ENCODE results near the gene ODR4.

Gene ODR4

DNA sequence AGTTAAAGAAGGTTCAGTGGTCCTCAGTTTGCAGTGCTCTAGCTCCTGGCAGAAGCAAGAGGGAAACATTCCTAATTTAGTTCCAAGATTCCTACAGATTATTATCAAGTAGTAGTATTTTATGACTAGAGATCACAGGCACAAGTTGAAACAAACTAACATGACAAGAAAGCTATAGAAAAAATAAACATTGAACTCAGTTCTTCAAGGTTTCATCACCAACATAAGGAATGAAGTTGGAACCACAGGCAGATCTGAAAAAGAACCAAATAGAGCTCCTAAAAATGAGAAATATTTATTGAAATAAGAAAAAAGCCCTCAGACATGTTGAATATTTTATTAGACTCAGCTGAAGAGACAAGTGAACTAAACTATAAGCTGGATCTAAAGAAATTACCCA, 44.7 kb downstream of the ODR4 start:
- no peaks in the 10 kb centered on the region for H3K9me3 ChIP-seq (ENCODE audit: control extremely low read depth in 1 of 5, control insufficient read depth in 4 of 5, insufficient read depth in 2 of 5, low read depth in 1 of 5, low read length in 4 of 5)
- no peaks in the 10 kb centered on the region for H3K4me1 ChIP-seq (ENCODE audit: control extremely low read depth in 1 of 4, control insufficient read depth in 4 of 4, insufficient read depth in 4 of 4, low read length in 3 of 4)
- no peak overlapping the region for H3K4me3 ChIP-seq (ENCODE audit: control insufficient read depth in 1 of 7, extremely low read depth in 1 of 7, insufficient read depth in 4 of 7, low read depth in 2 of 7, low read length in 6 of 7)
- no peak for DNase-seq
- peaks cover 7 to 16% (median 10%) of the 10 kb centered on the region in 4 experiments for H3K36me3 ChIP-seq (ENCODE audit: control insufficient read depth in 4 of 4, insufficient read depth in 4 of 4, low read length in 3 of 4)
- no peaks in the 10 kb centered on the region for H3K27me3 ChIP-seq (replicated peaks in 2 of 5; ENCODE audit: control insufficient read depth in 4 of 5, insufficient read depth in 5 of 5, low read length in 4 of 5)
- no peak overlapping the region for H3K27ac ChIP-seq (ENCODE audit: insufficient read depth in 1 of 2, low read depth in 1 of 2, low read length in 2 of 2, poor library complexity in 1 of 2, severe bottlenecking in 2 of 2)
- ChIA-PET POLR2A (interaction anchor here (0.7 kb wide), 1 partner anchor 484 kb away, joined by 3 read pairs; no protein-coding TSS in a partner anchor), CTCF (interaction anchor here (0.8 to 1.3 kb wide), 4 partner anchors 9 to 564 kb away, joined by 3 read pairs; partner anchors contain the start of gene TPR)

- H3K36me3 ChIP-seq (ENCODE audit: control insufficient read depth in 4 of 4, insufficient read depth in 4 of 4, low read length in 3 of 4) = peaks cover 4 to 12% (median 9%) of the 10 kb centered on the region in 4 experiments
- H3K4me1 ChIP-seq (ENCODE audit: control extremely low read depth in 1 of 4, control insufficient read depth in 4 of 4, insufficient read depth in 4 of 4, low read length in 3 of 4) = no peaks in the 10 kb centered on the region
- ChIA-PET POLR2A (no interaction called here), CTCF (interaction anchor here (1.3 kb wide), 1 partner anchor 46 kb away, joined by 3 read pairs; the partner anchor contains the start of gene TPR)
- no peaks in the 10 kb centered on the region for H3K9me3 ChIP-seq (ENCODE audit: control extremely low read depth in 1 of 5, control insufficient read depth in 4 of 5, insufficient read depth in 2 of 5, low read depth in 1 of 5, low read length in 4 of 5)
- H3K4me3 ChIP-seq (ENCODE audit: control insufficient read depth in 1 of 7, extremely low read depth in 1 of 7, insufficient read depth in 4 of 7, low read depth in 2 of 7, low read length in 6 of 7) = no peak overlapping the region
- H3K27ac ChIP-seq (ENCODE audit: insufficient read depth in 1 of 2, low read depth in 1 of 2, low read length in 2 of 2, poor library complexity in 1 of 2, severe bottlenecking in 2 of 2) = no peak overlapping the region
- DNase-seq = no peak
- no peaks in the 10 kb centered on the region for H3K27me3 ChIP-seq (replicated peaks in 2 of 5; ENCODE audit: control insufficient read depth in 4 of 5, insufficient read depth in 5 of 5, low read length in 4 of 5)
- WGBS (ENCODE audit: insufficient coverage) = 100% methylated on average over 1 of the region's 1 CpG
Observed at GRCh38 chr1:186420923-186421322, 45.3 kb downstream of the ODR4 start.

DNA sequence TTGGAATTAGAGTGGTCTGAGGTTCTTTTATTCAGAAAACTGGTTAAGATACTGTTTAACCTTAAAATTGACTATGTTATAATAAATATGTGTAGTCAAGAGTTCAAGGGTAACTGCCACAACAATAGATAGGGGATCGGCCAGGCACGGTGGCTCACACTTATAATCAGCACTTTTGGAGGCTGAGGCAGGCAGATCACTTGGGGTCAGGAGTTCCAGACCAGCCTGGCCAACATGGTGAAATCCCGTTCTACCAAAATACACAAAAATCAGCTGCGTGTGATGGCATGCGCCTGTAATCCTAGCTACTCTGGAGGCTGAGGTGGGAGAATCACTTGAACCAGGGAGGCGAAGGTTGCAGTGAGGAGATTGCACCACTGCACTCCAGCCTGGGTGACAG, 45.8 kb downstream of the ODR4 start:
- Histone ChIP-seq H3K9me3 (ENCODE audit: control extremely low read depth in 1 of 5, control insufficient read depth in 4 of 5, insufficient read depth in 2 of 5, low read depth in 1 of 5, low read length in 4 of 5) (no peaks in the 10 kb centered on the region), H3K27ac (ENCODE audit: insufficient read depth in 1 of 2, low read depth in 1 of 2, low read length in 2 of 2, poor library complexity in 1 of 2, severe bottlenecking in 2 of 2) (no peak overlapping the region), H3K4me1 (ENCODE audit: control extremely low read depth in 1 of 4, control insufficient read depth in 4 of 4, insufficient read depth in 4 of 4, low read length in 3 of 4) (no peaks in the 10 kb centered on the region), H3K4me3 (ENCODE audit: control insufficient read depth in 1 of 7, extremely low read depth in 1 of 7, insufficient read depth in 4 of 7, low read depth in 2 of 7, low read length in 6 of 7) (no peak overlapping the region), H3K27me3 (replicated peaks in 2 of 5; ENCODE audit: control insufficient read depth in 4 of 5, insufficient read depth in 5 of 5, low read length in 4 of 5) (no peaks in the 10 kb centered on the region), H3K36me3 (ENCODE audit: control insufficient read depth in 4 of 4, insufficient read depth in 4 of 4, low read length in 3 of 4) (peaks cover 7 to 15% (median 9%) of the 10 kb centered on the region in 4 experiments)
- DNase-seq = no peak
- 98% methylated on average over 6 of the region's 6 CpGs for WGBS (ENCODE audit: insufficient coverage)
- ChIA-PET POLR2A (no interaction called here), CTCF (interaction anchor here (1.3 kb wide), 1 partner anchor 46 kb away, joined by 3 read pairs; the partner anchor contains the start of gene TPR)

- Histone ChIP-seq H3K4me1 (ENCODE audit: control extremely low read depth in 1 of 4, control insufficient read depth in 4 of 4, insufficient read depth in 4 of 4, low read length in 3 of 4) (no peaks in the 10 kb centered on the region), H3K27ac (ENCODE audit: insufficient read depth in 1 of 2, low read depth in 1 of 2, low read length in 2 of 2, poor library complexity in 1 of 2, severe bottlenecking in 2 of 2) (no peak overlapping the region), H3K27me3 (replicated peaks in 2 of 5; ENCODE audit: control insufficient read depth in 4 of 5, insufficient read depth in 5 of 5, low read length in 4 of 5) (no peaks in the 10 kb centered on the region), H3K4me3 (ENCODE audit: control insufficient read depth in 1 of 7, extremely low read depth in 1 of 7, insufficient read depth in 4 of 7, low read depth in 2 of 7, low read length in 6 of 7) (no peak overlapping the region), H3K36me3 (ENCODE audit: control insufficient read depth in 4 of 4, insufficient read depth in 4 of 4, low read length in 3 of 4) (peaks cover 0 to 8% (median 6%) of the 10 kb centered on the region in 4 experiments), H3K9me3 (ENCODE audit: control extremely low read depth in 1 of 5, control insufficient read depth in 4 of 5, insufficient read depth in 2 of 5, low read depth in 1 of 5, low read length in 4 of 5) (peaks cover 0 to 1% (median 0%) of the 10 kb centered on the region in 5 experiments)
- ChIA-PET POLR2A (no interaction called here), CTCF (interaction anchor here (0.7 kb wide), 1 partner anchor 189 kb away, joined by 3 read pairs; no protein-coding TSS in a partner anchor)
- WGBS (ENCODE audit: insufficient coverage) = 100% methylated on average over 2 of the region's 2 CpGs
- DNase-seq = no peak
Observed at GRCh38 chr1:186424539-186424938, 48.9 kb downstream of the ODR4 start.

GRCh38 chr1:186426118-186426517, 50.5 kb downstream of the ODR4 start:
- no peaks in the 10 kb centered on the region for H3K27me3 ChIP-seq (replicated peaks in 2 of 5; ENCODE audit: control insufficient read depth in 4 of 5, insufficient read depth in 5 of 5, low read length in 4 of 5)
- H3K9me3 ChIP-seq (ENCODE audit: control extremely low read depth in 1 of 5, control insufficient read depth in 4 of 5, insufficient read depth in 2 of 5, low read depth in 1 of 5, low read length in 4 of 5) = peaks cover 0 to 3% (median 0%) of the 10 kb centered on the region in 5 experiments
- H3K4me1 ChIP-seq (ENCODE audit: control extremely low read depth in 1 of 4, control insufficient read depth in 4 of 4, insufficient read depth in 4 of 4, low read length in 3 of 4) = no peaks in the 10 kb centered on the region
- no peak overlapping the region for H3K4me3 ChIP-seq (ENCODE audit: control insufficient read depth in 1 of 7, extremely low read depth in 1 of 7, insufficient read depth in 4 of 7, low read depth in 2 of 7, low read length in 6 of 7)
- POLR2A ChIA-PET = no interaction called here
- CTCF ChIA-PET = interaction anchor here (1.0 kb wide), 1 partner anchor 18 kb away, joined by 3 read pairs; no protein-coding TSS in a partner anchor
- 100% methylated on average over 3 of the region's 3 CpGs for WGBS (ENCODE audit: insufficient coverage)
- H3K27ac ChIP-seq (ENCODE audit: insufficient read depth in 1 of 2, low read depth in 1 of 2, low read length in 2 of 2, poor library complexity in 1 of 2, severe bottlenecking in 2 of 2) = no peak overlapping the region
- DNase-seq = no peak
- H3K36me3 ChIP-seq (ENCODE audit: control insufficient read depth in 4 of 4, insufficient read depth in 4 of 4, low read length in 3 of 4) = peaks cover 0 to 4% (median 2%) of the 10 kb centered on the region in 4 experiments

GRCh38 chr1:186429017-186429416, 53.4 kb downstream of the ODR4 start:
- H3K27me3 ChIP-seq (replicated peaks in 2 of 5; ENCODE audit: control insufficient read depth in 4 of 5, insufficient read depth in 5 of 5, low read length in 4 of 5) = no peaks in the 10 kb centered on the region
- CTCF ChIA-PET = interaction anchor here (1.1 kb wide), 1 partner anchor 9 kb away, joined by 3 read pairs; no protein-coding TSS in a partner anchor
- POLR2A ChIA-PET = no interaction called here

GRCh38 chr1:186435336-186435735, 59.7 kb downstream of the ODR4 start:
- CTCF ChIA-PET = no interaction called here
- Histone ChIP-seq H3K9me3 (ENCODE audit: control extremely low read depth in 1 of 5, control insufficient read depth in 4 of 5, insufficient read depth in 2 of 5, low read depth in 1 of 5, low read length in 4 of 5) (peaks cover 0 to 3% (median 0%) of the 10 kb centered on the region in 5 experiments), H3K4me3 (ENCODE audit: control insufficient read depth in 1 of 7, extremely low read depth in 1 of 7, insufficient read depth in 4 of 7, low read depth in 2 of 7, low read length in 6 of 7) (no peak overlapping the region), H3K36me3 (ENCODE audit: control insufficient read depth in 4 of 4, insufficient read depth in 4 of 4, low read length in 3 of 4) (no peaks in the 10 kb centered on the region), H3K4me1 (ENCODE audit: control extremely low read depth in 1 of 4, control insufficient read depth in 4 of 4, insufficient read depth in 4 of 4, low read length in 3 of 4) (peaks cover 0 to 2% (median 0%) of the 10 kb centered on the region in 4 experiments), H3K27me3 (replicated peaks in 2 of 5; ENCODE audit: control insufficient read depth in 4 of 5, insufficient read depth in 5 of 5, low read length in 4 of 5) (peaks cover 0 to 2% (median 0%) of the 10 kb centered on the region in 5 experiments), H3K27ac (ENCODE audit: insufficient read depth in 1 of 2, low read depth in 1 of 2, low read length in 2 of 2, poor library complexity in 1 of 2, severe bottlenecking in 2 of 2) (no peak overlapping the region)
- POLR2A ChIA-PET = no interaction called here
- no peak for DNase-seq
- WGBS (ENCODE audit: insufficient coverage) = no CpG with 5 or more reads among the region's 1 CpG

More at GRCh38 chr1:186429017-186429416, 53.4 kb downstream of the ODR4 start:
- 100% methylated on average over 1 of the region's 3 CpGs for whole genome bisulfite sequencing (ENCODE audit: insufficient coverage)
- Histone ChIP-seq H3K9me3 (ENCODE audit: control extremely low read depth in 1 of 5, control insufficient read depth in 4 of 5, insufficient read depth in 2 of 5, low read depth in 1 of 5, low read length in 4 of 5) (peaks cover 0 to 3% (median 0%) of the 10 kb centered on the region in 5 experiments), H3K4me1 (ENCODE audit: control extremely low read depth in 1 of 4, control insufficient read depth in 4 of 4, insufficient read depth in 4 of 4, low read length in 3 of 4) (no peaks in the 10 kb centered on the region), H3K27ac (ENCODE audit: insufficient read depth in 1 of 2, low read depth in 1 of 2, low read length in 2 of 2, poor library complexity in 1 of 2, severe bottlenecking in 2 of 2) (no peak overlapping the region), H3K4me3 (ENCODE audit: control insufficient read depth in 1 of 7, extremely low read depth in 1 of 7, insufficient read depth in 4 of 7, low read depth in 2 of 7, low read length in 6 of 7) (no peak overlapping the region), H3K36me3 (ENCODE audit: control insufficient read depth in 4 of 4, insufficient read depth in 4 of 4, low read length in 3 of 4) (peaks cover 0 to 4% (median 2%) of the 10 kb centered on the region in 4 experiments)
- no peak for DNase-seq

Measured in common myeloid progenitor, CD34-positive (primary cell).